Stomach smooth muscle (tissue), 2 donors: ENCODE data around the gene WNK2.

Source experiments
- H3K27ac ChIP-seq: one replicate; pipeline ENCODE4 v1.7.0; 2013; ENCODE audit warnings: mild to moderate bottlenecking, low read length, inconsistent platforms
- H3K27me3 ChIP-seq, 2 donors: one replicate each; pipeline ENCODE4 v1.7.0; 2013; ENCODE audit warnings: low read length in 2 of 2; ENCODE audit not compliant: insufficient read depth in 2 of 2, control insufficient read depth in 1 of 2
- H3K36me3 ChIP-seq, 2 donors: one replicate each; pipeline ENCODE4 v1.7.0; 2013; ENCODE audit warnings: low read length in 2 of 2; ENCODE audit not compliant: control insufficient read depth in 2 of 2, insufficient read depth in 2 of 2
- H3K4me1 ChIP-seq: one replicate; pipeline ENCODE4 v1.7.0; 2013; ENCODE audit warnings: low read length; ENCODE audit not compliant: control insufficient read depth, insufficient read depth
- H3K4me3 ChIP-seq, 2 donors: one replicate each; pipeline ENCODE4 v1.7.0; 2013; ENCODE audit warnings: low read length in 2 of 2
- H3K9ac ChIP-seq, 2 donors: one replicate each; pipeline ENCODE4 v1.7.0; 2013; ENCODE audit warnings: low read length in 2 of 2, mild to moderate bottlenecking in 1 of 2
- H3K9me3 ChIP-seq, 2 donors: one replicate each; pipeline ENCODE4 v1.7.0; 2013; ENCODE audit warnings: low read length in 2 of 2; ENCODE audit not compliant: control insufficient read depth in 2 of 2
- donor health status: healthy.
- donor health status: Pancreatic carcinoma.

WNK2 gene

GRCh38 chr9:93264338-93265125, 80.6 kb downstream of the WNK2 start:
- Histone ChIP-seq H3K4me1 (no peaks in the 10 kb centered on the region), H3K36me3 (peaks cover 46 to 52% of the 10 kb centered on the region in 2 donors), H3K4me3 (no peak overlapping the region), H3K9me3 (no peaks in the 10 kb centered on the region), H3K9ac (no peak overlapping the region), H3K27ac (no peak overlapping the region), H3K27me3 (no peaks in the 10 kb centered on the region)

- no peaks in the 10 kb centered on the region for H3K27me3 ChIP-seq
- H3K4me3 ChIP-seq = no peak overlapping the region
- H3K4me1 ChIP-seq = no peaks in the 10 kb centered on the region
- no peak overlapping the region for H3K27ac ChIP-seq
- H3K9ac ChIP-seq = no peak overlapping the region
- no peaks in the 10 kb centered on the region for H3K9me3 ChIP-seq
- peaks cover 47 to 53% of the 10 kb centered on the region in 2 donors for H3K36me3 ChIP-seq
Observed at GRCh38 chr9:93265301-93265971, 81.5 kb downstream of the WNK2 start.

GRCh38 chr9:93265972-93266371, 82.0 kb downstream of the WNK2 start:
- Histone ChIP-seq H3K4me1 (no peaks in the 10 kb centered on the region), H3K9me3 (no peaks in the 10 kb centered on the region), H3K27me3 (no peaks in the 10 kb centered on the region), H3K9ac (no peak overlapping the region), H3K27ac (no peak overlapping the region), H3K36me3 (peaks cover 52 to 56% of the 10 kb centered on the region in 2 donors), H3K4me3 (no peak overlapping the region)

GRCh38 chr9:93266521-93267001, 82.6 kb downstream of the WNK2 start:
- Histone ChIP-seq H3K4me1 (no peaks in the 10 kb centered on the region), H3K27me3 (no peaks in the 10 kb centered on the region), H3K4me3 (no peak overlapping the region), H3K36me3 (peaks cover 50 to 59% of the 10 kb centered on the region in 2 donors), H3K9me3 (no peaks in the 10 kb centered on the region), H3K9ac (no peak overlapping the region), H3K27ac (no peak overlapping the region)

- no peaks in the 10 kb centered on the region for H3K4me1 ChIP-seq
- H3K4me3 ChIP-seq = no peak overlapping the region
- no peak overlapping the region for H3K9ac ChIP-seq
- no peaks in the 10 kb centered on the region for H3K27me3 ChIP-seq
- H3K27ac ChIP-seq = no peak overlapping the region
- no peaks in the 10 kb centered on the region for H3K9me3 ChIP-seq
- H3K36me3 ChIP-seq = peaks cover 49 to 54% of the 10 kb centered on the region in 2 donors
Observed at GRCh38 chr9:93267091-93267541, 83.2 kb downstream of the WNK2 start.

GRCh38 chr9:93267681-93268505, 84.0 kb downstream of the WNK2 start:
- no peaks in the 10 kb centered on the region for H3K9me3 ChIP-seq
- no peak overlapping the region for H3K4me3 ChIP-seq
- H3K27me3 ChIP-seq = no peaks in the 10 kb centered on the region
- no peaks in the 10 kb centered on the region for H3K4me1 ChIP-seq
- no peak overlapping the region for H3K9ac ChIP-seq
- H3K27ac ChIP-seq = no peak overlapping the region
- H3K36me3 ChIP-seq = peaks cover 46 to 54% of the 10 kb centered on the region in 2 donors

GRCh38 chr9:93268551-93269314, 84.8 kb downstream of the WNK2 start:
- Histone ChIP-seq H3K4me3 (no peak overlapping the region), H3K4me1 (no peaks in the 10 kb centered on the region), H3K27me3 (no peaks in the 10 kb centered on the region), H3K9ac (no peak overlapping the region), H3K36me3 (peaks cover 46 to 52% of the 10 kb centered on the region in 2 donors), H3K27ac (no peak overlapping the region), H3K9me3 (no peaks in the 10 kb centered on the region)

- no peaks in the 10 kb centered on the region for H3K4me1 ChIP-seq
- no peaks in the 10 kb centered on the region for H3K27me3 ChIP-seq
- no peaks in the 10 kb centered on the region for H3K9me3 ChIP-seq
- no peak overlapping the region for H3K9ac ChIP-seq
- peaks cover 31 to 37% of the 10 kb centered on the region in 2 donors for H3K36me3 ChIP-seq
- H3K27ac ChIP-seq = no peak overlapping the region
- H3K4me3 ChIP-seq = no peak overlapping the region
Observed at GRCh38 chr9:93270976-93271375, 87.0 kb downstream of the WNK2 start.

GRCh38 chr9:93276973-93277372, 93.0 kb downstream of the WNK2 start:
- H3K27me3 ChIP-seq = no peaks in the 10 kb centered on the region
- peaks cover 2 to 7% of the 10 kb centered on the region in 2 donors for H3K36me3 ChIP-seq
- H3K4me3 ChIP-seq = no peak overlapping the region
- no peak overlapping the region for H3K27ac ChIP-seq
- no peaks in the 10 kb centered on the region for H3K4me1 ChIP-seq
- no peaks in the 10 kb centered on the region for H3K9me3 ChIP-seq
- no peak overlapping the region for H3K9ac ChIP-seq

- no peaks in the 10 kb centered on the region for H3K27me3 ChIP-seq
- H3K9me3 ChIP-seq = no peaks in the 10 kb centered on the region
- peaks cover 2 to 7% of the 10 kb centered on the region in 2 donors for H3K36me3 ChIP-seq
- H3K9ac ChIP-seq = no peak overlapping the region
- H3K4me3 ChIP-seq = no peak overlapping the region
- no peak overlapping the region for H3K27ac ChIP-seq
- no peaks in the 10 kb centered on the region for H3K4me1 ChIP-seq
Observed at GRCh38 chr9:93278144-93278543, 94.2 kb downstream of the WNK2 start.
